Activated T-cell treated with anti-CD3 and anti-CD28 coated beads, Interleukin-2, amount 50 U/mL, for 4 hours (primary cell): Measurements from ENCODE around the gene NHS. TPM values are rescaled to one million over a fixed set of nuclear protein-coding genes. Genes with fewer than 3 reads are reported as not detected.

ENCODE experiments used
- ATAC-seq, 2 donors: fragments of 200-7000 bp; cut with Tn5 transposase; one replicate each; pipeline ENCODE4 v1.10.0; 2021
- DNase-seq: peaks from one replicate; pipeline ENCODE4 v3.0.0-alpha.2; 2020
- H3K27me3 Mint-ChIP-seq: one replicate; pipeline ENCODE4 v1.8.0; 2021; ENCODE audit warnings: low read depth, mixed read lengths
- H3K36me3 Mint-ChIP-seq: one replicate; pipeline ENCODE4 v1.8.0; 2022; ENCODE audit warnings: mixed read lengths; ENCODE audit not compliant: insufficient read depth
- H3K4me1 Mint-ChIP-seq: one replicate; pipeline ENCODE4 v1.8.0; 2021; ENCODE audit warnings: low read depth, mixed read lengths
- H3K4me3 Mint-ChIP-seq: one replicate; pipeline ENCODE4 v1.8.0; 2021; ENCODE audit warnings: mild to moderate bottlenecking, moderate library complexity, mixed read lengths
- H3K9me3 Mint-ChIP-seq: one replicate; pipeline ENCODE4 v1.8.0; 2021; ENCODE audit warnings: mixed read lengths
- total RNA-seq, 3 donors: library from RNA; stranded (reverse); gene quantifications; one replicate each; pipeline ENCODE4 v1.2.1, GENCODE V29; 2021

Gene NHS
- total RNA-seq, 3 donors from 2014 or later, result 2.3 to 7.7 (median 7.5) TPM

DNA sequence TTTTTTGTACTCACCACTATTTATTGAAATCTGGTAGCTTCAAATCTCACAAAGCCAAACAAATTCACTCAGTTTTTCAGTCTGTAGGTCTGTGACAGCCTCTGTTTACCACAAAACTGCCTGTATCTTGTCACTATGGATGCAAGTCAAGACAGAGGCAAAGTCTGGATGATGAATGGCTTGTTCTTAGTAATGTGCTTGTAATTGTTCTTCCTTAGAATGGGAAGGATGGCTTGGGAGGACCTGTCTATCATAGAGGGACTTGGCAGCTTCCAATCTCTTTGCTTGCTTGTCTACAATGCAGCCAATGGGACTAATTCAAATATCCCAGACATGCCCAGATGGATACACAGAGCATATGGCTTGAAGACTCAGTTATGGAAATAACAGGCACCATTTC is 221.1 kb downstream of the NHS start:
- Mint-ChIP-seq H3K4me1 (peaks cover under 1% of the 10 kb centered on the region), H3K4me3 (no peak overlapping the region), H3K9me3 (no peaks in the 10 kb centered on the region), H3K36me3 (no peaks in the 10 kb centered on the region), H3K27me3 (peaks cover 3% of the 10 kb centered on the region)
- DNase-seq (no peak), ATAC-seq (no peak)

DNA sequence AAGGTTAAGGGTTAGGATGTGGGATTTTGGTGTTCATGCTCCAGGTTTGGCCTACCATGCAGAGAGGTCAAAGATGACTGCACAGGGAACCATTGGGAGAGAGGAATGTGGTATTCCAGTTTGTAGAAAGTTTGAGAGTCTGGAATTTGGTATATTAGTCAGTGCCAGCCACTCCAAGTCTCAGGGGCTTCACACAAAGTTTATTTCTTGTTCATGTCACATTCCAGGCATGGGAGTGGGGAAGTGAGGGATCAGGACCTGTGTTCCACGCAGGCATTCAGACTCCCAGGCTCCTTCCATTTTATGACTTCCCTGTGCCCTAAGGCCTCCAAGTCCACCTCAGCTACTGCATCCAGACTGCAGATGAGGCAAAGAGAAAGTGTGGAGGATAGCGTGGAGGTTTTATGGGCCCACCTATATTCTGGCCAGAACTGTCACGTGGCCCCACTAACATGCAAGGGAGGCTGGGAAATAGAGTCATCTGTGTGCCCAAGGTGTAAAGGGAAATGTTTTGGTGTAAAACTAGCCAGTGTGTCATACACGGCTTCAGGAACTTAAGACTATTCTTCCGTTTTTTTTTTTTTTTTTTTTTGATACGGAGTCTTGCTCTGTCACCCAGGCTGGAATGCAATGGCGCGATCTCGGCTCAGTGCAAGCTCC is 221.7 kb downstream of the NHS start:
- Mint-ChIP-seq H3K27me3 (peaks cover 3% of the 10 kb centered on the region), H3K4me1 (no peaks in the 10 kb centered on the region), H3K9me3 (no peaks in the 10 kb centered on the region), H3K36me3 (no peaks in the 10 kb centered on the region), H3K4me3 (no peak overlapping the region)
- no peak for DNase-seq
- ATAC-seq, result no peak

DNA sequence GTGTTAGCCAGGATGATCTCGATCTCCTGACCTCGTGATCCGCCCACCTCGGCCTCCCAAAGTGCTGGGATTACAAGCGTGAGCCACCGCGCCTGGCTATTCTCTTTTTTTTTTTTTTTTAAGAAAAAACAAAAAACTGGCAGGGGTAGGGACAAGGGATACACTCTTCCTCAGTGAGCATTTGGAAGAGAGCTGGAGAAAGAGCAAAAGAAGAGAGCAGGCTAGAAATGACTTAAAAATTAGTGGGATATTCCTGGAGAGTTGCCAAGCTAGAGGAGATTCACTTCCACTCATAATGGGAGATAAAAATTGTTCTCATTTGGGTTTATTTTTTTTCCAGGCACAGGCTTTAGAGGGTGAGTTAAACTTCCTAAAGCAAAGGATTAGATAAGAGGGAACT is 222.3 kb downstream of the NHS start:
- Mint-ChIP-seq H3K9me3 (no peaks in the 10 kb centered on the region), H3K36me3 (no peaks in the 10 kb centered on the region), H3K4me1 (no peaks in the 10 kb centered on the region), H3K4me3 (no peak overlapping the region), H3K27me3 (no peaks in the 10 kb centered on the region)
- ATAC-seq (no peak), DNase-seq (no peak)

DNA sequence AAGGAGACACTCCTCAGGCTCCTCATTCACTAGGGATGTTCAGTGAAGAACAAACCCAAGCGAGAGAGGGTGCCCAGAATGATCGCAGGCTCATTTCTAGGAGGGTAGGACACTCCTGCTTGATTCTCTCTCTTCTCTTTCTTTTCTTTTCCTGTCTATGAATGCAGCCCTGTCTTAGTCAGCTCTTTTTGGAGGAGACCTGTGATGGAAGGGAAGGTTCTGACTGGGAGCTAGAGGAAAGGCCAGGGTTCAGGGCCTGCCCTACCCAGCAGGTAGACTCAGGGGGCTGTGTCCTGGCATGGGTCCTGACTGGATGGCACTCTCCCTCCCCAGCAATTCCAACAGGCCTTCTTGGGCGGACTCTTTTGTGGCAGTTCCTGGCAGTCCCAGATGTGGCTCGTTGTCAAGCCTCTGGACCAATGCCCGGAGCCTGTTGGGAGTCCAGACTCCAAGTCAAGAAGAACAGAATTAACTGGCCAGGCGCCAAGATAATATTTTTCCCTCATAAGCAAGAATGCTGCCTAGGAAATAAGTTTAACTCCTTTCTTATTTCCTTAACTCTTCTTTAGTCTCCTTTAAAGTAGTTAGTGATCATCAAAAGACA is 222.9 kb downstream of the NHS start:
- Mint-ChIP-seq H3K4me3 (no peak overlapping the region), H3K36me3 (no peaks in the 10 kb centered on the region), H3K4me1 (no peaks in the 10 kb centered on the region), H3K27me3 (no peaks in the 10 kb centered on the region), H3K9me3 (no peaks in the 10 kb centered on the region)
- ATAC-seq (no peak), DNase-seq (no peak)

DNA sequence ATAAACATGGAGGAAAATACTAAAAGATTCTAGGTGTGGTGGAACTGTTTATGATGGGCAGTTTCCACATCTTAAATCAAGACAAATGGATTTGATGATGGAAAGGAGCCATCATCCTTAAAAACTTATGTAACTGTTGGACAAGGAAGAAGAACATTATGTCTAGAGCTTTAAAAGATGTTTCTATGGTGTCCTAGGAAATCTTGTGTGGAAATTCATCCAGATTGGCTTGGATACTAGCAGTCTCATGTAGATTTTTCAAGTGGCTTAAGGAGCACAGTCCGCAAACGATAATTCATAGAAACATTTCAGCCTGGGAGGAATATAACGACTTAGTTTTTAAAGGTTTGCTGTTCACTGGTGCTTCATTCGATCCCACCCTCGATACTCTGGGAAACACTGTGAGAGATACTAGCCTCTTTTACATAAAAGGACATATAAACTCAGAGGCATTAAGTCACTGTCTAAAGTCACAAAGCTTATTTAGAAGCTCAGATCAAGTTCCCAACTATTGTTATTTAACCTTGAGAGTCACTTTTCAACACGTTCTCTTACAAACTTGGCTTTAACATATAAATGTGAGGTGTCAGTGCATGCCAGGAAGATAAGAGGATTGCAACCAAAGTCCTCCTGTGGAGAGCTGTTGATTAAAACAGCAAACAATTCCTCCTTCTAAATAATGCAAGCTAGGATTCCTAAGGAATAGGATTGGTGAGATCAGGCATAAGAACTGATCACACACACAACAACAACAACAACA is 226.6 kb downstream of the NHS start:
- Mint-ChIP-seq H3K36me3 (no peaks in the 10 kb centered on the region), H3K27me3 (no peaks in the 10 kb centered on the region), H3K4me1 (no peaks in the 10 kb centered on the region), H3K9me3 (no peaks in the 10 kb centered on the region), H3K4me3 (no peak overlapping the region)
- DNase-seq (no peak), ATAC-seq (no peak)

DNA sequence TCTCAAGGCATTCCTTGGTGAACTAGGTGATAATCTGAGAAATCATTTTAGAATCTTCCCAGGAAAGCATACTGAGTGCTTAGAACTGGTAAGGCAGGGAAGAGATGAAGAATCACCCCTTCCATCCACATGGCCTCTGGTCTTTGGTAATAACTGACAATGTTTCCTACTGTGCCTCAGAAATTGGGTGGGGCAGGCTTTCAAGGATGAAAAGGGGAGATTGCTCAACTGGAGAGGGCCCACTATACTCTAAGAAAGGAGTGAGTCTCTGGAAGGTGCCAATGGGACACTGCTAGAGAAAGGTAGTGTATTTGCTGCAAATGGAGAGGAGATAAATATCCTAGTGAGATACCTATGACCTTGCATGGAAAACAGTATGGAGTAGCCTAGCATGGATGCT is 227.2 kb downstream of the NHS start:
- ATAC-seq, result no peak
- Mint-ChIP-seq H3K9me3 (no peaks in the 10 kb centered on the region), H3K4me1 (no peaks in the 10 kb centered on the region), H3K27me3 (no peaks in the 10 kb centered on the region), H3K36me3 (no peaks in the 10 kb centered on the region), H3K4me3 (no peak overlapping the region)
- no peak for DNase-seq

DNA sequence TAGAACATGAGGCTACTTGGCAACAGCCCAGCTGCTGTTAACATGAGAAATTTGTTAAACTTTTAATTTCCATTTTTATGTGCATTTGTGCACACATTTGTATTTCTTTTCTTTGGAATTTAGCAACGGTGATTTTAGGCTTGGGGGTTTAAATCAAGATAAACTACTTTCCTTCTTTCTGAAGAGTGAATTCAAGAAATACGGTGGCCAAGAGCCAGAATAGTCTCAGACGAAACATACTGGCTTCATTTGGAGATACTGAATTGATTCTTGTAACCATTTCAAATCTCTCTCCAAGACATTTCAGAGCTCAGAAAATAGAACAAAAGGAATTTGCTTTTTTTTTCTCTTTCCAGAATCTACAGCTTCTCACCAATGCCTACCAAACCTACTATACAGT is 228.2 kb downstream of the NHS start:
- Mint-ChIP-seq H3K4me1 (no peaks in the 10 kb centered on the region), H3K27me3 (no peaks in the 10 kb centered on the region), H3K36me3 (no peaks in the 10 kb centered on the region), H3K4me3 (no peak overlapping the region), H3K9me3 (no peaks in the 10 kb centered on the region)
- no peak for ATAC-seq
- DNase-seq, result no peak

DNA sequence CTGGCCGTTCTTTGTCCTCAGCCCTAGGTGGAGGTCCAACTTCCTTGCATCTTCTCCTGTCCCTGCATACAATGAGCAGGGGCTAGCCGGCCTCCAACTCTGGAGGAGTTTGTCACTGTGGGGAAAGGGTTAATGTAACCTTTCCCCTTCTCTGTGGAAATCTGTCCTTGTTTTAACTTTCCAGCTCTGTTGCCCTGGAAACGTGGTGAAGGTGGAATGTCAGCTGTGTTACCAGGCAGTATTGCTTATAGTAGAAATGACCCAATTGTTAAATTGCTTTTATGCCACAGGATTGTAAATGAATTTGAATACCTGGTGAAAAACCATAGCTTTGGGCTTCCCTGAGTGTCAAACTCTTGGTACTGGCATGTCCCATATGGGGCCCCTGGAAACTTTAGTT is 230.7 kb downstream of the NHS start:
- H3K4me3 Mint-ChIP-seq, result no peak overlapping the region
- no peaks in the 10 kb centered on the region for H3K4me1 Mint-ChIP-seq
- no peaks in the 10 kb centered on the region for H3K27me3 Mint-ChIP-seq
- no peaks in the 10 kb centered on the region for H3K9me3 Mint-ChIP-seq
- no peak for ATAC-seq
- no peak for DNase-seq
- no peaks in the 10 kb centered on the region for H3K36me3 Mint-ChIP-seq

DNA sequence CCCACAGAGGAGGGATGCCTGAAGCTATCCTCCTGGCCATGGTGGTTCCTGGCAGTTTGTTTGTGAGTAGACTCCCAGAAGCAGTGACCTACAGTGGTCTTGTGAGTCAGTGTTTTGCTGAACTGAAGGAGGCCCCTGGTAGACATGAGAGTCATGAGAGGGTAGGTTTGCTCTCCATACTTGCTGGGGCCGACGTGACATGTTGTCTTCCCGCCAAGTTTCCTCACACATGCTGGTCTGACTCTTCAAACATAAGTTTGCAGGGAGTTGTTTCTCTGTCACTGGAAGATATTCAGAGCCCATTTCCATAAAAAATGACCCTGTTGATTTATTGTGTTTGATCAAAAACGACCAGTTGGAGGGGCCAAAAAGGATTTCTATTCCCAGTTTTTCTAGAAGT is 231.2 kb downstream of the NHS start:
- no peaks in the 10 kb centered on the region for H3K4me1 Mint-ChIP-seq
- ATAC-seq (no peak), DNase-seq (no peak)
- H3K4me3 Mint-ChIP-seq, result no peak overlapping the region
- H3K27me3 Mint-ChIP-seq, result no peaks in the 10 kb centered on the region
- no peaks in the 10 kb centered on the region for H3K36me3 Mint-ChIP-seq
- H3K9me3 Mint-ChIP-seq, result no peaks in the 10 kb centered on the region

DNA sequence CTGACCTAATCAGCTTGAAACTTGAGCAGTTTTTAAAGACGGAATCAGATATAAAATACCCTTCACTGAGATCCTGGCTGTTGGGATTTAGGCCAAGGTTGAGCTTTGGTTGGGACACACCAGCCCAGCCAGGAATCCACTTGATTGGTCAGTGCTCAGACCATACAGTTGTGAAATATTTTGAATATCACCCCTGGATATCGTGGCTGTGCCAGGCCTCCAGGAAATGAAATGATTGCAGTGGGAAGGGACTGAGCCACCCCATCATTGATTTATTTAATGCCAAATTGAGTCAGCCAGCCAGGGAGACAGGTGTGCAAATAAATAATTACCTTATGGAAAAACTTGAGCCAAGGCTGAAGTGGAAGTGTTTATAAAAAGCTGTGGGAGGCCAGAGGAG is 233.9 kb downstream of the NHS start:
- H3K36me3 Mint-ChIP-seq, result no peaks in the 10 kb centered on the region
- ATAC-seq (no peak), DNase-seq (no peak)
- H3K4me3 Mint-ChIP-seq, result no peak overlapping the region
- peaks cover 2% of the 10 kb centered on the region for H3K4me1 Mint-ChIP-seq
- H3K27me3 Mint-ChIP-seq, result no peaks in the 10 kb centered on the region
- no peaks in the 10 kb centered on the region for H3K9me3 Mint-ChIP-seq

DNA sequence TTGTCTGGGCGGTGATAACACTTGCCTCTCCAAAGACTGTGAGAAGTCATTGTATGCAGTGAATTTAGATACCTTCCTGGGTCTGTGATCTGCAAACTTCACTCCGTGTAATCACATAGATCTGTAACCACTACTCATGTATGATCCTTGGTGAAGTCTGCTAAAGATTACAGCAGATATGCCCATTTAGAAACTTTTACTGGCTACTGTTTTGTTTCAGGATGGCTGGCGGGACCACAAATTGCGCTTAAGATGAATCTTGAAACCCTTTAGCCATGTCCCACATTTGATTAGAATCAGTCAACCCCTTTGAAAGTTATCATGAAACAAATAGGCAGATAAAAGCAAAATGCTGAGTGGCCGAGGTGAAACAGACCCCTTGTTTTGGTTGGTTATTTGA is 235.8 kb downstream of the NHS start:
- ATAC-seq (no peak), DNase-seq (no peak)
- H3K4me1 Mint-ChIP-seq, result peaks cover 4% of the 10 kb centered on the region
- H3K4me3 Mint-ChIP-seq, result no peak overlapping the region
- no peaks in the 10 kb centered on the region for H3K36me3 Mint-ChIP-seq
- H3K27me3 Mint-ChIP-seq, result no peaks in the 10 kb centered on the region
- no peaks in the 10 kb centered on the region for H3K9me3 Mint-ChIP-seq

DNA sequence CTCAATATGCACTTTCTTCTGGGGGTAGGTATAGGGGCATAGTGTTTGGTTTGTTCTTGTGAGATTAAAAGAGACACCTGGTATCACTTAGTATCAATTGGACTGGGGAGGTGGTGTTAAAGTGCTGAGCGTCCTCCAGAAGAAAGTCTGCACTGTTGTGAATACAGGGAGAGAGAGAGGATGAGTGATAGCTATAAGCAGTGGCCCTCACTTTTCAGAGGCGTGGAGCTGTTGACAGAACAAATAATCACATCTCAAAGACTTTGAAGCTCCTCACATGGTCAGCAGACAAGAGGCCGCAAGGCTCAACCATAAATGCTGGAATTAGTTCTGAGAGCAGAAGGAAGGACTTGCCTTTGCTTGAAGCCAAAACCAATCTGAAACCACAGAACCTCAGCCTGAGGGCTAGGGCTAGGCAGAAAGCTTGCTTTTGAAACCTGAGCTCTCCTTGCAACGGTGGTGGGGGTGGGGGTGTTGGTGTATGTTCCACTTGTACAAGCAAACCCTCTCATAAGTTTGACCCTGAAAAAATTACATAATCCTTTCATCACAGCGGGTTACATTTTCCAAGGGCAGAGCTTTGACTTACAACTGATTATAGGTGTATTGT is 239.1 kb downstream of the NHS start:
- ATAC-seq, result no peak
- Mint-ChIP-seq H3K4me1 (peaks cover 4% of the 10 kb centered on the region), H3K27me3 (no peaks in the 10 kb centered on the region), H3K9me3 (no peaks in the 10 kb centered on the region), H3K4me3 (no peak overlapping the region), H3K36me3 (no peaks in the 10 kb centered on the region)
- DNase-seq, result no peak

DNA sequence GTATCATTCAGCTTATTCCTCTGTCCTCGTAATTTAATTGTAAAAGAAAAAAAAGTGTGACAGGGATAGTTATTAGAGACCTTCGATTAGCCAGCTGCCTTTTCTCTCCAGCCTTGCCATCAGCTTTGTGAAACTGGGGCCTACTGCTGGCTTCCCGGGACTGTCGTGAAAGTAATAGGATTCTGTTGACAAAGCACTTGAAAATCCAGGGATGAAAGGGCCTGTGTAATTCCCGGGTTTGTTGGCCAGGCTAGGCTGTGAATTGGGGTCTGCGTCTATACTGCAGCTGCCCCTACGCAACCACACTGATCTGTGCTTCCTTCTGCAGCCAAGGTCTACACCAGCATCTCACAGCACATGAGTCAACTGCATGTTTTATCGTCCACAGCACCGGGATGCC is 241.9 kb downstream of the NHS start:
- DNase-seq, result no peak
- Mint-ChIP-seq H3K27me3 (no peaks in the 10 kb centered on the region), H3K9me3 (no peaks in the 10 kb centered on the region), H3K36me3 (no peaks in the 10 kb centered on the region), H3K4me3 (no peak overlapping the region), H3K4me1 (peaks cover 4% of the 10 kb centered on the region)
- ATAC-seq, result no peak

DNA sequence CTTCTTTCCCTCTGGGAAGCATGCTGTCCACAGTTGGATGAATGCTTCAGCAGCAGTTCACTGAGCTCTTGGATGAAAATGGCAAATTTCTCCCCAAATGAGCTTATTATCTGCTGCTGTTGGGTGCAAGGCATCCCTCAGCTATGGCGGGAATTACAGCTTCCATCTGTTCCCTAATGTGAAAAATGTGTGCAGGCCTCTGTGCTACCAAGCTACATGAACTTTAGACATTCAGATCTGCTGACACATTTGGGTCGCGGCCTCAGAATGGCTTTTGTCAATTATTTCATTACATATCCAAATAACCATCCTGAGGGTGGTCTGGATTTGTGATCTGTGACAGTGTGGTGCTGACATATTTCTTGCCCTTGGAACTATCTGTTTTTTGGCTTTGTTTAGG is 242.8 kb downstream of the NHS start:
- Mint-ChIP-seq H3K27me3 (no peaks in the 10 kb centered on the region), H3K4me1 (peaks cover 4% of the 10 kb centered on the region), H3K36me3 (no peaks in the 10 kb centered on the region), H3K4me3 (no peak overlapping the region), H3K9me3 (no peaks in the 10 kb centered on the region)
- ATAC-seq (no peak), DNase-seq (no peak)
